ENCODE data around the gene RFX4.

RFX4 gene

GRCh38 chr12:106801167-106801708 is 218.4 kb downstream of the RFX4 start:
- H3K9me3 Mint-ChIP-seq, result no peaks in the 10 kb centered on the region
- no peaks in the 10 kb centered on the region for H3K27me3 Mint-ChIP-seq
- H3K36me3 Mint-ChIP-seq, result peaks cover 16% of the 10 kb centered on the region
- no peak overlapping the region for H3K27ac Mint-ChIP-seq
- H3K4me3 Mint-ChIP-seq, result no peak overlapping the region
- peaks cover 3% of the 10 kb centered on the region for H3K4me1 Mint-ChIP-seq

- no peaks in the 10 kb centered on the region for H3K9me3 Mint-ChIP-seq
- H3K4me3 Mint-ChIP-seq, result no peak overlapping the region
- peaks cover 3% of the 10 kb centered on the region for H3K4me1 Mint-ChIP-seq
- H3K27ac Mint-ChIP-seq, result no peak overlapping the region
- H3K36me3 Mint-ChIP-seq, result peaks cover 20% of the 10 kb centered on the region
- no peaks in the 10 kb centered on the region for H3K27me3 Mint-ChIP-seq
Observed at GRCh38 chr12:106801830-106802533, 219.2 kb downstream of the RFX4 start.

GRCh38 chr12:106804668-106805067 is 221.9 kb downstream of the RFX4 start:
- Mint-ChIP-seq H3K36me3 (peaks cover 20% of the 10 kb centered on the region), H3K27ac (no peak overlapping the region), H3K27me3 (no peaks in the 10 kb centered on the region), H3K4me3 (no peak overlapping the region), H3K9me3 (no peaks in the 10 kb centered on the region), H3K4me1 (no peaks in the 10 kb centered on the region)

Data from activated naive CD4-positive, alpha-beta T cell treated with anti-CD3 and anti-CD28 coated beads, Interleukin-2, amount 50 U/mL, for 24 hours (primary cell).